Iris pigment epithelial cell (primary cell): ENCODE measurements around the gene GPANK1.

Source experiments
- DNase-seq: peaks from one replicate; pipeline ENCODE4 v3.0.0-alpha.2; 2011; ENCODE audit warnings: low read depth

GPANK1 gene

DNA sequence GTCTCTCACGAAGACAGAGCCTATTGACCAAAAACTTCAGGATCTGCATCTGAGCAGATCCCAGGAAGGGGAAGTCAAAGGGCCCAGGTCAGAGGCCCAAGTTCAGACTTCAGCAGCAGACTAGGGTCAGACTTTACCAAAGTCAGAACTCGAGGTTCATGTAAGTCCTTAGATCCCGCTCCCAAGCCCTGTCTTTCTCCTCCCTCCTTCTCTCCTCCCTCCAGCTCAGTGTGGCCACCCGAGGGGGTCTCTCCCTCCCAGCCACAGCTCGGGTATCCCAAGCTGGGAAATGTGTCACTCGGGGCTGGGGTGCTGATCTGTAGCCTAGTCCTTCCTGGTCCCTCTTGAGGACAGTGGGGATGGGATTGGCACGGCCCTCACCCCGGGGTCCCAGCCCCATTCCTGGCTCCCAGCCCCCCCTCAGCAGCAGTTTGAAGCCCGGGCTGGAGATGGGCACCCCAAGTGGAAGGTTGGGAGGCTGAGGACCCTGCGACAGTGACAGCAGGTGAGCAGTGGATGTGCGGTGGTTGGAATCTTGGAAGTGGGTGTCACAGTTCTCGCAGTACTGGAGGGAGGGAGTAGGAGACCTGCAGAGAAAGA is 2.6 kb downstream of the GPANK1 start:
- no peak for DNase-seq

DNA sequence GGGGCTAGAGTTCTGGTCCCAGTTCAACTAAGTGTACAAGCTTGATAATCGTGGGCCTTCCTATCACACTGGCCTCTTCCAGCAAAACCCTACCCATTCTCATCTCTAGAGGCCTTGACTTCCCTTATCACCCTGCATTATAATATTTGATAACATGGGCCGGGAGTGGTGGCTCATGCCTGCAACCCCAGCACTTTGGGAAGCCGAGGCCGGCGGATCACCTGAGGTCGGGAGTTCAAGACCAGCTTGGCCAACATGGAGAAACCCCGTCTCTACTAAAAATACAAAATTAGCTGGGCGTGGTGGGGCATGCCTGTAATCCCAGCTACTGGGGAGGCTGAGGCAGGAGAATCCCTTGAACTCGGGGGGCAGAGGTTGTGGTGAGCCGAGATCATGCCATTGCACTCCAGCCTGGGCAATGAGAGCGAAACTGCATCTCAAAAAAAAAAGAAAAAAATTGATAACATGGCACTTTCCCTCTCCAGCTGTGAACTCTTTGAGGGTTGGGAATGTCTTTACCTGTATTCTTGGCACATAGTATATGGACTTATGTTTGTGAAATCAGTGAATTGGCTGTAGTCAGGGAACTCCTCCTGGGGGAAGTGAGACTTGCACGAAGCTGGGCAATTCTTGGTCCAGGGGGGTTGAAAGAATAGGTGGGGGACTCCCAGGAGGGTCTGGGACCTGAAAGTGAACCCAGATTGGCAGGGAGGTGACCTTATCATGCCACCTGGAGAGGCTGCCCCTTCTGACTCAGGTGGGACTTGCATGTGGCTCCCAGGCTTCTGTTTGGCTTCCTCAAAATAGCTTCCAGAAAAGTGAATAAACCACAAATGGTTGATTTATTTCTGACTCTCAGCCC is 3.3 kb downstream of the GPANK1 start:
- no peak for DNase-seq

DNA sequence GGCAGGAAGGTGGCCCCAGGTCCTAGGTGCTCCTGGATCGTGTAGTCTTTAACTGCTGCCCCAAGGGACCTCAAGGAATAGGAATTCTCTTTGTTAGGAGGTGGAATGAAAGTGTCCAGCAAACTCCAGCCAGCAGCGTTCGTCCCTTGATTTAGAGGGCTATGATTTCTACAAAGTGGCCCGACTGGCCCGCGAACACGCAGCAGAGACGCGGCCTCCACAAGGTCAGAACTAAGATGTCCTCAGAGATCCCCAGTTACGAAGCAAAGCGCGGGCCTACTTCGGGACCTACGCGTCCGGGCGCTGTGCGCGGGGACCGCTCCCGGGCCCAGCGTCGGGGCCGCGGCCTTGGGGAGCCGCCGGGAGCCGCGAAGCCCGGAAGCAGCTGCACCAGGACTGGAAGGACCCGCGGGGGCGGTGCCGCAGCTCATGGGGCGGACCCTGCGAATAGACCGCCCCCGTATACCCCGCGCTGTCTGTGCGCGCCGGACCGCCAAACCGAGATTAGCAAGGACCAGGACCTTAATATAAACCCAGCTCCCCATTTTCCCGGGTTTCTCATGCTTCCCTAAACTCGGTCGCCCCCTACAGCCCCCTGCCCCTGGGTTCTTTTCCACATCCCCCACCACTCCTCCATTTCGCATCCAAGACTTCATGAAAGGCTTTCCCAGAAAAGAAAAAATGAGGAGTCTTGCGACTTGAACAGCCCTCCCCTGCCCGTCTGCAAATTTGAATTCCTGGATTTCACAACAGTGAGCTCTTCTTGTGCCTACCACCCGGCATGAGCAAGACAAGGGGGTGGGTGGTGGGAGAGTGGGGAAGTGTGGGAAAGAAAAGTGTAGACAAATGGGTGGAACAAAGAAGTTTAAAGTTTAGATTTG is 4.2 kb downstream of the GPANK1 start, which contains the start of gene C6orf47:
Gene C6orf47, minus strand, starts transcription at position 398 of the 881 bp plus-strand sequence. CDS start 831 bp downstream, outside the sequence.
- peak; percentile 85 for DNase-seq

DNA sequence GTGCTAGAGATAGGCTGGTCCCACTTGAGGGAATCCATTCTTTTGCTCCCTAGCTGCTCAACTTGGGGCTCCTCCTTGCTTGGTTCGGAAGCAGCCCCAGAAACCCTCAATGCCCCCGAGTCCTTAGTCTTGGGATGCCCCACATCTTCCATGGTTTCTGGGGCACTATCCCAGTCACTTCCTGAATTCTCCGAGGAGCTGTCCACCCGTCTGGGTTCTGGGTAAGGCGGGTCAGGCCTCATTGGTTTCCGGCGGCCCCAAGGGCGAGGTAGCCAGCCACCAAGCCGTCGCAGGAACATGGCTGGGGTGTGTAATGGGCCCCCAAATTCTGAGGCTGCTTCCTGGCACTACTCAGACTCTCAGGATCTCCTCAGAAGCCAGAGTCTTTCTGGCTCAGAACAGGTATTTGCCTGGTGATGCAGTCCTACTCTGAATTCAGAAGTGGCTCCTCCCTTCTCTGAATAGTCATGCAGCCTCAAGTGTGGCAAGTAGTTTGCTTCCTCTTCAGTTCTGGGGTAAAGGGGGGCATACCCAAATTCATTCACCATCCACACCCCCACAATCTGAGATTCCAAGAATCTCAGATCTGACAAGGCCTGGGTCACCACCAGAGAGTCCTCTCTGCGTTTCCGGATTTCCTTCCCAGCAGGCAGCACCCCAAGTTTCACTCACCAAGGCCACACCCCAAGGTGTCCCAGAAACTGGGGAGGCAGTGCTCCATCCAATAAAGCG is 5.0 kb downstream of the GPANK1 start:
- peak; percentile 36 for DNase-seq

DNA sequence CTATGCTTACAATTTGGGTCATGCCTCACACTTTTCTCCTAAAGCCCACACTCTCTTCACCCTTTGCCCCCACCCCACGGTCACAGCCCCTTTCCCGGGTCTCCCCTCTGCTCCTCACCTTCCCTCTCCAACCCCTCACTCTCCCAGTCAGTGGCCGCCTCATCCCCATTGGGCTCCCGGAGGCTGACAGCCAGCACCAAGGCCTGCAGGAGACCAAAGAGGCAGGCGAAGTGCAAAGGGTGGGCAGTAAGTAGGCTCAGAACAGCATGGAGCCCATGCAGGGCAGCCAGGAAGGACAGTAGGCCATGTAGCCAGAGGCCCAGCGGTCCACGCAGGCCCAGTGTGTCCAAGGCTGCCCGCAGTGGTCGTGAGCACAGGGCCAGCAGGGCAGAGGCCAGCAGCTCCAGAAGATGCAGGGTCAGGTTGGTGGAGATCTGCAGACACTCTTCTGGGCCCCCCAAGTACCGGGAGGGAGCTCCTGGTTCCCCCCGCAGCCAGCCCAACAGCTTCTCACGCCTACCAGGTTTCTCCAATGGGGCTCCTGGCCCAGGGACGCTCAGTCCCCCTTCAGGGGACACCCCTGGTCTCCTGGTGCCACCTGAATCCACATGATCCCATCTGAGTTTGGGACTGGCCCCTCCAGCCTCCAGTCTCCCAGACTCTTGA is 5.7 kb downstream of the GPANK1 start:
- DNase-seq, result no peak

DNA sequence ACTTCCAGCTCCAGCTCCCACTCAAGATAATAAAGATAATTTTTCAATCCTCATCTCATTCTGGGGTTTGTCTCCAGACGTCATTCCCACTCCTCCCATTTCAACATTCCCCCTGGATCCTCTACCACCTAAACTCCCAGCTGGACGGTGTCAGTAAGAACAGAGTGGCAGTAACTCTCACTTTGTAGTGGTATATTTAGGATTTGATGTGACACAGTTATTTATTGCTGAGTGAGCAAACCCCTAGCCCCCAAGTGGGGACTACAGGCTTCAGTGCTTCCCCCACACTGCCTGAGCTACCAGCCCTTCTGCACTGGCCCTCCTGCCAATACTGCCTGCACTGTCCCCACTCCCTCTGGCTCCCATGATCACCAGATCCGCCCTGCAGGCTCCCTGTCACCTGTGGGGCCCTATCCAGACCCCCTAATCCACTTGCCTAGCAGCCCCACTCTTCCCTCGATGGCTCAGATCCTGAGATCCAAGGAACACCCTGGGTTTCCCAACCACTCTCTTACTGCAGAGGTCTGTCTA is 6.6 kb downstream of the GPANK1 start:
- no peak for DNase-seq

DNA sequence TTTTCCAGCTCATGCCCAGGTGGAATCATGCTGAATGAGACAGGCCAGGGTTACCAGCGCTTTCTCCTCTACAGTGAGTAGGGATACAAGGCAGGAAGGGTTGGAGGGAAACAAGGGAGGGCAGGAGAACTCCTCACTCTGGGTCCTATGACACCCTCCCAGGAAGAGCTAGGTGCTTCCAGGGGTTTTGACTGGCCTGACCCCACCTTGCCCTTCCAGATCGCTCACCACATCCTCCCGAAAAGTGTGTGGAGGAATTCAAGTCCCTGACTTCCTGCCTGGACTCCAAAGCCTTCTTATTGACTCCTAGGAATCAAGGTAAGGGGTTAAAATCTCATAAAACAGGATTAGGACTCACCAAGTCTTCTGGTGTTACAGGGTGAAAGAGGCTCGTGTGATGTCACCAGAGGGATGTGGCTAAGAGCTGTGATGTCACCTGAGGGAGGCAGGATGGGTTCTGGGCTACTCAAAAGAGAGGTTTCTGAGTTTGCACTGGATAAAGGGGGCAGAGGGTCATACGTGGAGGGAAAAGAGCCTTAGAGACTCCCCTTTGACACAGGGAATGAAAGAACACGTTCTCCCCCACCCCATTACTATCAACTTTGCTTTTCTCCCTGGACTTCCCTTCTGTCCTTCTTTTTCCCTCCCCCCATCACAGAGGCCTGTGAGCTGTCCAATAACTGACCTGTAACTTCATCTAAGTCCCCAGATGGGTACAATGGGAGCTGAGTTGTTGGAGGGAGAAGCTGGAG is 7.2 kb downstream of the GPANK1 start:
- no peak for DNase-seq

DNA sequence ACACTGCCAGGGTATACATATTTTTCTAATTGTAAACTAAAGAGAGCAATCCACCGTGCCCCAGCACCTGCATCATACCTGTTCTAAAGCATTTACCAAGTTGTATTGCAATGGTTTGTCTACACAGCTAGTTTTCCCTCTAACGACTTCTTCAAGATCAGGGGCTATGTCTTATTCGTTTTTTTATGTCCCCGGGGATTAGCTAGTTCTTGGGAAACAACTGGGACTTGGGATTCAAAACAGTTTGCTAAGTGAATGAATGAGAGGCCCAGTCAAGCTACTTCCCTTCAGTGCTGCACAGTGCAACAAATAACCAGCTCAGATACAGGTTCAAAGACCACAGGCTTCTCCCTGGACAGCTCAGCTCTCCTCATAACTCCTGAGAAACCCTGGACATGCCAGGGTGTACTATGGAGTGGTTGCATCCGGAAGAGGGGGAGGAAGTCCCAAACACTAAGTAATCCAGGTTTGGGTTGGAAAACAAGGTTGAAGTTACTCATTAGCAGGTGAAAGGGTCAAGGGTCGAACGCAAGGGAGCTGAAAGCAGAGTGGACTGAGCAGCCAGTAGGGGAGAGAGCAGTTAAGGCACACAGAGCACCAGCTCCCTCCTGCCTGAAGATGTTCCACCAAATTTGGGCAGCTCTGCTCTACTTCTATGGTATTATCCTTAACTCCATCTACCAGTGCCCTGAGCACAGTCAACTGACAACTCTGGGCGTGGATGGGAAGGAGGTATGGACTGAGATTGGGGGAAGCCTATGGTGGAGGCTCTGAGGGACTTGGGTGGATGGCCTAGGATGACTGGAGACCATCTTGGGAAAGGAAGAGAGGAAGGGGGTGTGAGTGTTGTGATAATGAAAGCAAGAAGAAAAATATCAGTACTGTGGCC is 9.2 kb downstream of the GPANK1 start, which contains the start of gene APOM:
Gene APOM, plus strand, starts transcription at position 546 of the 889 bp plus-strand sequence. Its CDS starts 73 bp downstream, at position 619.
- no peak for DNase-seq

DNA sequence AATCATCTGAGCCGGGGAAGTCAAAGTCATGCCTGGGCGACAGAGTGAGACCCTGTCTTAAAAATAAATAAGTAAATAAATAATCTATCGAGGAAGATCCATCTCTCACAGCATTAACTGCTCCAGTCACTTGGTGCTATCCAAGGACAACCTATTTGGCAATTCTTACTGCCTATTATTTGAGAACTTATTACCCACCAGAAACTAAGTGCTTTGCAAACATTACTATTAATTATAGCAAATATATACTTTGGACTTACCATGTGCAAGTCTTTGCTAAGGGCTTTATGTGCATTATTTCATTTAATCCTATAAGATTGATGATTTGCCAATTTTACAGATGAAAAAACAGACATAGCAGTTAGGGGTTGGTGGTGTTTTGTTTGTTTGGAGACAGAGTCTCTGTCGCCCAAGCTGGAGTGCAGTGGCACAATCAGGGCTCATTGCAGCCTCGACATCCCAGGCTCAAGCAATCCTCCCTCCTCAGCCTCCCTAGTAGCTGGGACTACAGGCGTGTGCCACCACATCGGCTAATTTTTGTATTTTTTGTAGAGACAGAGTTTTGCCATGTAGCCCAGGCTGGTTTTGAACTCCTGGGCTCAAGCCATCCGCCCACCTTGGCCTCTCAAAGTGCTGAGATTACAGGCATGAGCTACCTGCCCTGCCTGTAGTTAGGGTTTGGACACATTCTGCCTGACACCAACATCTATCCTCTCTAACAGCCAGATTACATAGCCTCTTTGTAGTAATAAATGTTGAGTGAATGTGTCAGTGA is 10.0 kb downstream of the GPANK1 start:
- no peak for DNase-seq

DNA sequence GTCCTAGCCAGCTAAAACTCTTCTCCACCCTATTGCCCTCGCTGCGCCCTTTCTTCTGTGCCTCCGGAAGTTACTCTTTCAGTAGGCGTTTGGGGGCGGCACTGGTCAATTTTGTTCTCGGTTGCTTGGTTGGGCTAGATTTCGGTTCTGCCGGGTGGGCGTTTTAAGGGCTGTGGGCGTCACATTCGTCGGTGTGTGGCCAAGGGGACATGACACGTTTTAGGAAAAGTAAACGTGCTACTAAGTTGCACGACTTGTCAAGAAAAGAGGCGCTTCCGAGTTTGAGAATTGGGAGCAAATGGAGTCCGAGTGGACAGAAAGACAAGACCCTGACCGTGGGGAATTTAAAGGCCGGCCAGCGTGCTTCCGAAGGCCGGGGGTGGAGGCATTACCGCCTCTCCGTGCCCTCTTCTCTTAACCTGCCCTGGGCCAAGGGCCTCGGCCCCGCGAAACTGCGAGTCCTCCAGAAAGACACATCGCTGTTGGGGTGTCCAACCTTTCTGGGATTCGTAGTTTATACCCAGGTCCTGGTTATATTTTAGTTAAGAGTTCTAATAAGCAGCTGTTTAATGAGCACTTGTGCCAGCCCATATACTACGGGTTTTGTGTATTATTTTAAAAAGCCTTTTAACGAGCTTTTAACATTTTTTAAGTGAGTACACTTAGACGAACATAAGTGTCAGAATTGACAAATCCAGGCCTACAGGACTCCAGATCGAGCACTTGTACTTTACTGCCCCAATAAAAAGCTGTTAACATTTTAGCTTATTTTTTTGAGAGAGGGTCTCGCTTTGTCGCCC is 11.7 kb downstream of the GPANK1 start:
- DNase-seq, result no peak

DNA sequence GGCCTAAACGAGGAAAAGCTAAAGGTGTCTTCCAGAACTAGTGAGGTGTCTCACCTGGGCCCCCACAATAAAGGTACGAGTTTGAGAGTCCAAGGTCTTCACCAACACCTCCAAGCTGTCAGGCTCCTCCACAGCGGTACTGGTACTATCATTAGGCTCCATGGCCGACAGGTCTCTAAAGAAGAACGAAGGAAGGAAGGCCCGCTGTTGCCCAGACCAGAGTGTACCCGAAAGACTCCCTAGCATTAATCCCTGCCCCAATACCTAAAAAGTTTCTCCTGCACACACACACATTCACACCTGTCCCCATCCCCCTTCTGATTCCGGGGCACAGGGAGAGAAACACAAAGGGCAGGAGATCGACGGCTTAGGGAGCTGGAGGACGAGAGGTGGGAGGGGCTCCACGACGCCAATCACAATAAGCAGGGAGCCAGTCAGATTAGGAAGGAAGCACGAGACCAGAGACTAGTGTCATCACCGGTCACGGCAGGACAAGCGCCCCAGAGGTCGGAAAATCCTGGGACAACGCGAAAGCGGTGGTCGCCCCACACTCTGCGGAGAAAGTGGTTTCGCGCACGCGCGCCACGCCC is 13.1 kb downstream of the GPANK1 start:
- peak; percentile 79 for DNase-seq

DNA sequence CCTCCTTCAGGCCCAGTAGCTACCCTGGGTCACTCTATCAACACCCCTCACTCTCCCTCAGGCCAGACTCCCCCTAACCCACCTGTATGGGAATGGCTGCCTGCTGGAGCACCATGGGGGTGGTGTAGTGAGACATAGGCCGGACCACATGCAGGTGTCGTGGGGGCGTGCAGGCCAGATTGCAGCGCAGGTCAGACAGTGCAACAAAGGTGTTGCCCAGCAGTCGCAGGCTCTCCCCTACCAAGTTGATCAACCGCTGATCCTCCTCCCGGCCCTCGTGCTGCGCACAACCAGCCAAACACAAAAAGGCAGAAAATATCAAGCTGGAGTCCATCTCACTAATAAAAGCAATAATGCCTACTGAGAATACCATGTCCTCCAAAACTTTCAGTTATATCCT is 19.5 kb downstream of the GPANK1 start:
- DNase-seq, result no peak

DNA sequence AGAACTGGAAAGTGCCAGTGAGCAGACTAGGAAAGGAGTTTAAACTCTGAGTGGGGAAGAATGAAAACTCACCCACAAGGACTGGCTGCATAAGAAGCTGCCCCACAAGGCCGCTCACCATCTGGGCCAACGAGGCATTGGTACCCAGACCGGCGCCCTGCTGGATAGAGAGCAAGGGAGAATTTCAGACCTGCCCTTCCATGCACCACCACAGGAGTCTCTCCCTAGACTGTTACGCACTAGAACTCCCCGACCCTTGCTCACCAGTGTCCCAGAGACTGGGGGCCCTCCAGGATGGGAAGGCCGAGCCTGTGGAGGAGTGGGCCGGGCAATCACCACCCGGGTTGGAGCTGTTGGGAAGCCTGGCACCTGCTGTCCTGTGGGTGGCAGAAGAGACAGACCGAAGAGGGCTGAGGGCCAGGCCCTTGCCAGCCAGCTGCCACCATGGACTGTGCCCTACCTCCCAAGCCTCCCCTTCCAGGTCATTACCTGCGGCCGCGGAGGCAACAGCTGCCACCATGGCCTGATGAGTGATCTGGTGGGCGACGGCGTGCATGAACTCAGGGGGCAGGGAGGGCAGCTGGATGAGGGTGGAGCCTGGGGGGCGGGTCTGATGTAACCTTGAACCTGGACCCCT is 20.9 kb downstream of the GPANK1 start:
- DNase-seq, result no peak

DNA sequence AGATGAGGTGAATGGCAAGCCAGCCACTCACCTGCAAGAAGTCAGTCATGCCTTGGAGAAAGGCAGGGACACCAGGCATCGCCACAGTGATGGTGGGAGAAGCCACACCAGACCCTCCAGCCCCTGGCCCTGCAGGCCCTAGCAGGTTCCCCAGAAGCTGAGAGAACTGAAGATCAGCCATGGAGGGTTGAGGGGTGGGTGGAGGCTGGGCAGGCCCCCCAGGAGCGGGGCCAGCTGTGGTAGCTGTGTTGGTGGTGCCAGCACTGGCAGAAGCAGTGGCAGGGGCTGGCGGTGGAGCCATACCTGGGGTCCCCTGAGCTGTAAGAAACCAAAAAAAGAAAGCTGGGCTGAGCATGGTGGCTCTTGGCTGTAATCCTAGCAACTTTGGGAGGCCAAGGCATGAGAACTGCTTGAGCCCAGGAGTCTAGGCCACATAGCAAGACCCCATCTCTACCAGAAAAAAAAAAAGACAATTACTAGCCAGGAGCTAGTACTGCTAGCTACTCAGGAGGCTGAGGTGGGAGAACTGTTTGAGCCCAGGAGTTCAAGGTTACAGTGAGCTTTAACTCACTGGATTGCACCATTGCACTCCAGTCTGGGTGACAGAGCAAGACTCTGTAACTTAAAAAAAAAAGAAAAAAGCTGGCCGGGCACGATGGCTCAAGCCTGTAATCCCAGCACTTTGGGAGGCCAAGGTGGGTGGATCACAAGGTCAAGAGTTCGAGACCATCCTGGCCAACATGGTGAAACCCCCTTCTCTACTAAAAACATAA is 21.8 kb downstream of the GPANK1 start:
- DNase-seq, result no peak

DNA sequence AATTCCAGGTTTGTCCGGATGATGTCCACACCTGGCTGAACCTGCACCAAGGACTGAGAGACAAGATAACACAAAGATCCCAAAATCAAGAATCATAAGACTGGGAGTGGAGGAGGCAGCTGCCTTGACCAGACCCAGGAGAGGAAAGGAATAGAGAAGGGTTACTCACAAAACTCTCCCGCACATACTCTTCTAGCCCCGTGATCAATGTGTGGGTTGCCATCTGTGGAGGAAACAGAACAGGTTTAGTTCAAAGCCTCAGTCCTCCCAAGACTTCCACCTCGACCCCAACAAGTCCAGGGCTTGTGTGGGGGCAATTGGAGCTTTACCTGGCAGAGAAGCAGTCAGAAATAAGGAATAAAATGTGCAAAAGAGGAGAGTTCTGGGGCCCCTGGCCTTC is 23.4 kb downstream of the GPANK1 start:
- no peak for DNase-seq

DNA sequence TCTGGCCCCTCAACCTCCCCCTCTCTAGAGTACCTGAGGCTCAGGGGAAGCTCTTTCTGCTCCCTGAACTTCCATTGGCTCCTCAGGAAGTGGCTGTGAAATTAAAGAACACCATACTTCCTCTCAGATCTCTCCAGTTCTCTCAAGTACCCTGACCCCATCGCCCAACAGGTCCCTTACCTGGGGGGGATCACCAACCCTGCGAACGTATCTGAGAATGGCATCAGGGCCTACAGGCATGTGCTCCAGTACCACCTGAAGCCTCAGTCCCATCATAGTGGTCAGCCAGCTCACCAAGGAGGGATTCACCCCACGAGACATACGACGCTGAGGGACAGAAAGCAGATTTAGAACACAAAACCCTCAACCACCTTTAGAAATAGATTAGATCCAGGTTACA is 24.2 kb downstream of the GPANK1 start:
- DNase-seq, result no peak
